Measurements from ENCODE around the gene NFIA.
"Not testable (repeated sequence)": the region's sequence is repeated elsewhere in the genome, so short reads cannot be mapped to it uniquely, and the experiment has no call there.

NFIA gene

GRCh38 chr1:61459345-61459744 lies 377.0 kb downstream of the NFIA start:
- Histone ChIP-seq H3K27me3 (ENCODE audit: control insufficient read depth, insufficient read depth, low read length, poor library complexity, severe bottlenecking) (no peaks in the 10 kb centered on the region), H3K4me3 (ENCODE audit: insufficient read depth, low read depth, low read length) (no peak overlapping the region), H3K9me3 (ENCODE audit: control insufficient read depth, low read length) (no peaks in the 10 kb centered on the region), H3K36me3 (ENCODE audit: control insufficient read depth, insufficient read depth, low read length) (no peaks in the 10 kb centered on the region), H3K27ac (ENCODE audit: insufficient read depth, low read depth, low read length, poor library complexity, severe bottlenecking) (no peak overlapping the region), H3K4me1 (ENCODE audit: control insufficient read depth, insufficient read depth, low read length) (no peaks in the 10 kb centered on the region)
- 89 to 90% methylated on average over 12 of the region's 12 CpGs for WGBS, 2 experiments

GRCh38 chr1:61460191-61460590 lies 377.8 kb downstream of the NFIA start:
- Histone ChIP-seq H3K27ac (ENCODE audit: insufficient read depth, low read depth, low read length, poor library complexity, severe bottlenecking) (no peak overlapping the region), H3K4me3 (ENCODE audit: insufficient read depth, low read depth, low read length) (no peak overlapping the region), H3K36me3 (ENCODE audit: control insufficient read depth, insufficient read depth, low read length) (no peaks in the 10 kb centered on the region), H3K9me3 (ENCODE audit: control insufficient read depth, low read length) (no peaks in the 10 kb centered on the region), H3K4me1 (ENCODE audit: control insufficient read depth, insufficient read depth, low read length) (no peaks in the 10 kb centered on the region), H3K27me3 (ENCODE audit: control insufficient read depth, insufficient read depth, low read length, poor library complexity, severe bottlenecking) (no peaks in the 10 kb centered on the region)
- WGBS, 2 experiments, result 94 to 97% methylated on average over 5 to 6 of the region's 6 CpGs

- H3K9me3 ChIP-seq (ENCODE audit: control insufficient read depth, low read length), result no peaks in the 10 kb centered on the region
- no peak overlapping the region for H3K27ac ChIP-seq (ENCODE audit: insufficient read depth, low read depth, low read length, poor library complexity, severe bottlenecking)
- H3K4me1 ChIP-seq (ENCODE audit: control insufficient read depth, insufficient read depth, low read length), result no peaks in the 10 kb centered on the region
- H3K4me3 ChIP-seq (ENCODE audit: insufficient read depth, low read depth, low read length), result no peak overlapping the region
- H3K36me3 ChIP-seq (ENCODE audit: control insufficient read depth, insufficient read depth, low read length), result no peaks in the 10 kb centered on the region
- H3K27me3 ChIP-seq (ENCODE audit: control insufficient read depth, insufficient read depth, low read length, poor library complexity, severe bottlenecking), result no peaks in the 10 kb centered on the region
- 75 to 81% methylated on average over 12 to 14 of the region's 14 CpGs for WGBS, 2 experiments
These were observed 379.3 kb downstream of the NFIA start for GRCh38 chr1:61461406-61462384.

- no peak overlapping the region for H3K4me3 ChIP-seq (ENCODE audit: insufficient read depth, low read depth, low read length)
These were observed 380.3 kb downstream of the NFIA start for GRCh38 chr1:61462628-61463027.

GRCh38 chr1:61463220-61463619 lies 380.9 kb downstream of the NFIA start:
- no peaks in the 10 kb centered on the region for H3K4me1 ChIP-seq (ENCODE audit: control insufficient read depth, insufficient read depth, low read length)
- H3K9me3 ChIP-seq (ENCODE audit: control insufficient read depth, low read length), result no peaks in the 10 kb centered on the region
- WGBS, 2 experiments, result 81 to 92% methylated on average over 4 of the region's 4 CpGs
- H3K4me3 ChIP-seq (ENCODE audit: insufficient read depth, low read depth, low read length), result no peak overlapping the region
- no peaks in the 10 kb centered on the region for H3K27me3 ChIP-seq (ENCODE audit: control insufficient read depth, insufficient read depth, low read length, poor library complexity, severe bottlenecking)
- H3K36me3 ChIP-seq (ENCODE audit: control insufficient read depth, insufficient read depth, low read length), result no peaks in the 10 kb centered on the region
- no peak overlapping the region for H3K27ac ChIP-seq (ENCODE audit: insufficient read depth, low read depth, low read length, poor library complexity, severe bottlenecking)

More at GRCh38 chr1:61462628-61463027, 380.3 kb downstream of the NFIA start:
- H3K4me1 ChIP-seq (ENCODE audit: control insufficient read depth, insufficient read depth, low read length), result no peaks in the 10 kb centered on the region
- no peak overlapping the region for H3K27ac ChIP-seq (ENCODE audit: insufficient read depth, low read depth, low read length, poor library complexity, severe bottlenecking)
- 73 to 80% methylated on average over 1 of the region's 1 CpG for WGBS, 2 experiments
- H3K9me3 ChIP-seq (ENCODE audit: control insufficient read depth, low read length), result no peaks in the 10 kb centered on the region
- no peaks in the 10 kb centered on the region for H3K27me3 ChIP-seq (ENCODE audit: control insufficient read depth, insufficient read depth, low read length, poor library complexity, severe bottlenecking)
- H3K36me3 ChIP-seq (ENCODE audit: control insufficient read depth, insufficient read depth, low read length), result no peaks in the 10 kb centered on the region

GRCh38 chr1:61467836-61468235 lies 385.5 kb downstream of the NFIA start:
- 97% methylated on average over 4 of the region's 5 CpGs for WGBS, 2 experiments
- H3K4me3 ChIP-seq (ENCODE audit: insufficient read depth, low read depth, low read length); H3K4me1 ChIP-seq (ENCODE audit: control insufficient read depth, insufficient read depth, low read length); H3K27me3 ChIP-seq (ENCODE audit: control insufficient read depth, insufficient read depth, low read length, poor library complexity, severe bottlenecking); H3K27ac ChIP-seq (ENCODE audit: insufficient read depth, low read depth, low read length, poor library complexity, severe bottlenecking); H3K36me3 ChIP-seq (ENCODE audit: control insufficient read depth, insufficient read depth, low read length); H3K9me3 ChIP-seq (ENCODE audit: control insufficient read depth, low read length): not testable (repeated sequence)

- no peaks in the 10 kb centered on the region for H3K9me3 ChIP-seq (ENCODE audit: control insufficient read depth, low read length)
- no peak overlapping the region for H3K4me3 ChIP-seq (ENCODE audit: insufficient read depth, low read depth, low read length)
- H3K27ac ChIP-seq (ENCODE audit: insufficient read depth, low read depth, low read length, poor library complexity, severe bottlenecking), result no peak overlapping the region
- H3K27me3 ChIP-seq (ENCODE audit: control insufficient read depth, insufficient read depth, low read length, poor library complexity, severe bottlenecking), result peaks cover 8% of the 10 kb centered on the region
- H3K4me1 ChIP-seq (ENCODE audit: control insufficient read depth, insufficient read depth, low read length), result no peaks in the 10 kb centered on the region
- 88 to 100% methylated on average over 1 of the region's 1 CpG for WGBS, 2 experiments
- no peaks in the 10 kb centered on the region for H3K36me3 ChIP-seq (ENCODE audit: control insufficient read depth, insufficient read depth, low read length)
These were observed 387.0 kb downstream of the NFIA start for GRCh38 chr1:61469365-61469764.

- no peaks in the 10 kb centered on the region for H3K4me1 ChIP-seq (ENCODE audit: control insufficient read depth, insufficient read depth, low read length)
- no peaks in the 10 kb centered on the region for H3K9me3 ChIP-seq (ENCODE audit: control insufficient read depth, low read length)
- no peak overlapping the region for H3K4me3 ChIP-seq (ENCODE audit: insufficient read depth, low read depth, low read length)
- no peaks in the 10 kb centered on the region for H3K36me3 ChIP-seq (ENCODE audit: control insufficient read depth, insufficient read depth, low read length)
- H3K27me3 ChIP-seq (ENCODE audit: control insufficient read depth, insufficient read depth, low read length, poor library complexity, severe bottlenecking), result peaks cover 40% of the 10 kb centered on the region
- 60 to 64% methylated on average over 3 of the region's 3 CpGs for WGBS, 2 experiments
- no peak overlapping the region for H3K27ac ChIP-seq (ENCODE audit: insufficient read depth, low read depth, low read length, poor library complexity, severe bottlenecking)
These were observed 390.5 kb downstream of the NFIA start for GRCh38 chr1:61472876-61473275.

- H3K4me3 ChIP-seq (ENCODE audit: insufficient read depth, low read depth, low read length), result no peak overlapping the region
- peaks cover 49% of the 10 kb centered on the region for H3K27me3 ChIP-seq (ENCODE audit: control insufficient read depth, insufficient read depth, low read length, poor library complexity, severe bottlenecking)
- no peaks in the 10 kb centered on the region for H3K4me1 ChIP-seq (ENCODE audit: control insufficient read depth, insufficient read depth, low read length)
- 82 to 87% methylated on average over 4 of the region's 4 CpGs for WGBS, 2 experiments
- no peak overlapping the region for H3K27ac ChIP-seq (ENCODE audit: insufficient read depth, low read depth, low read length, poor library complexity, severe bottlenecking)
- no peaks in the 10 kb centered on the region for H3K36me3 ChIP-seq (ENCODE audit: control insufficient read depth, insufficient read depth, low read length)
- H3K9me3 ChIP-seq (ENCODE audit: control insufficient read depth, low read length), result no peaks in the 10 kb centered on the region
These were observed 392.0 kb downstream of the NFIA start for GRCh38 chr1:61474269-61474817.

- H3K27me3 ChIP-seq (ENCODE audit: control insufficient read depth, insufficient read depth, low read length, poor library complexity, severe bottlenecking), result peaks cover 49% of the 10 kb centered on the region
- no peak overlapping the region for H3K4me3 ChIP-seq (ENCODE audit: insufficient read depth, low read depth, low read length)
- 77 to 86% methylated on average over 3 of the region's 3 CpGs for WGBS, 2 experiments
- no peaks in the 10 kb centered on the region for H3K36me3 ChIP-seq (ENCODE audit: control insufficient read depth, insufficient read depth, low read length)
- no peaks in the 10 kb centered on the region for H3K9me3 ChIP-seq (ENCODE audit: control insufficient read depth, low read length)
- H3K4me1 ChIP-seq (ENCODE audit: control insufficient read depth, insufficient read depth, low read length), result no peaks in the 10 kb centered on the region
- no peak overlapping the region for H3K27ac ChIP-seq (ENCODE audit: insufficient read depth, low read depth, low read length, poor library complexity, severe bottlenecking)
These were observed 392.6 kb downstream of the NFIA start for GRCh38 chr1:61474963-61475362.

Data from ectodermal cell (in vitro differentiated cells).